WTC11 (cell line): ENCODE results near the gene MINDY1.

Experiments used
- CREM ChIP-seq: sonication (generic); formaldehyde crosslinking; IDR thresholded peaks from 2 replicates; pipeline ENCODE4 v1.8.1; 2022; ENCODE audit warnings: mild to moderate bottlenecking, missing genetic modification reagents, moderate library complexity
- FOXK1 ChIP-seq: sonication (generic); formaldehyde crosslinking; IDR thresholded peaks from 2 replicates; pipeline ENCODE4 v1.8.0; 2022; ENCODE audit warnings: mild to moderate bottlenecking, moderate library complexity, missing genetic modification reagents
- NFYB ChIP-seq: sonication (generic); formaldehyde crosslinking; conservative IDR thresholded peaks from 2 replicates; pipeline ENCODE4 v1.8.0; 2022; ENCODE audit warnings: low read depth, missing genetic modification reagents
- SMAD3 ChIP-seq: sonication (generic); formaldehyde crosslinking; IDR thresholded peaks from 2 replicates; pipeline ENCODE4 v1.8.0; 2022; ENCODE audit warnings: missing genetic modification reagents, mild to moderate bottlenecking, borderline replicate concordance
- TF ChIP-seq, protein P1 (sequence below): fragments of 200-600 bp; IDR thresholded peaks from 2 replicates; pipeline ENCODE4 v1.8.0; 2022; ENCODE audit warnings: antibody characterized with exemption
- TF ChIP-seq, protein P2 (sequence below): sonication (generic); formaldehyde crosslinking; IDR thresholded peaks from 2 replicates; pipeline ENCODE4 v1.8.0; 2022; ENCODE audit warnings: mild to moderate bottlenecking, missing genetic modification reagents
- TF ChIP-seq, protein P3 (sequence below): sonication (generic); formaldehyde crosslinking; IDR thresholded peaks from 2 replicates; pipeline ENCODE4 v1.8.1; 2022; ENCODE audit warnings: low read depth, mild to moderate bottlenecking, moderate library complexity, missing genetic modification reagents, borderline replicate concordance
- TF ChIP-seq, protein P4 (sequence below): sonication (generic); formaldehyde crosslinking; IDR thresholded peaks from 2 replicates; pipeline ENCODE4 v1.8.1; 2022; ENCODE audit warnings: low read depth, missing genetic modification reagents, borderline replicate concordance

DNA sequence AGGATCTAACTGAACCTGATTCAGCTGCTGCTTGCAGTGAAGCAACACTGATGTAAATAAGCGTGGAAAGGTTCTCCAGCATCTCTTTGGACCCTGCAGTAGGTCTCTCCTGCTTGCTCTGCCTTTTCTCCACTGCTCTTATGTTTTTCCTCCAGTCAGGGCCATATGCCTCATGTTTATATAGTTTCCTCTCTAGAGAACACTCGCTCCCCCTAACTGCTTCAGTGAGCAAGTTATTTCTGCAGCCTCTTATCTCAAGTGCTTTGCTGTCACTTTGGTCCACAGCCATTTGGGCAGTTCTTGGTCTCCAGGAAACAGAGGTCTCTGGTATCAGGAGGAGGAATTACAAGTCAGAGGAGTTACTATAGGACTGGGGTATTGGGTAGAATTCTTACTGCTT lies 6.8 kb upstream of the MINDY1 start:
- TF ChIP-seq, protein P1, sequence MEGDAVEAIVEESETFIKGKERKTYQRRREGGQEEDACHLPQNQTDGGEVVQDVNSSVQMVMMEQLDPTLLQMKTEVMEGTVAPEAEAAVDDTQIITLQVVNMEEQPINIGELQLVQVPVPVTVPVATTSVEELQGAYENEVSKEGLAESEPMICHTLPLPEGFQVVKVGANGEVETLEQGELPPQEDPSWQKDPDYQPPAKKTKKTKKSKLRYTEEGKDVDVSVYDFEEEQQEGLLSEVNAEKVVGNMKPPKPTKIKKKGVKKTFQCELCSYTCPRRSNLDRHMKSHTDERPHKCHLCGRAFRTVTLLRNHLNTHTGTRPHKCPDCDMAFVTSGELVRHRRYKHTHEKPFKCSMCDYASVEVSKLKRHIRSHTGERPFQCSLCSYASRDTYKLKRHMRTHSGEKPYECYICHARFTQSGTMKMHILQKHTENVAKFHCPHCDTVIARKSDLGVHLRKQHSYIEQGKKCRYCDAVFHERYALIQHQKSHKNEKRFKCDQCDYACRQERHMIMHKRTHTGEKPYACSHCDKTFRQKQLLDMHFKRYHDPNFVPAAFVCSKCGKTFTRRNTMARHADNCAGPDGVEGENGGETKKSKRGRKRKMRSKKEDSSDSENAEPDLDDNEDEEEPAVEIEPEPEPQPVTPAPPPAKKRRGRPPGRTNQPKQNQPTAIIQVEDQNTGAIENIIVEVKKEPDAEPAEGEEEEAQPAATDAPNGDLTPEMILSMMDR: no peak
- TF ChIP-seq FOXK1: no peak
- TF ChIP-seq, protein P2, sequence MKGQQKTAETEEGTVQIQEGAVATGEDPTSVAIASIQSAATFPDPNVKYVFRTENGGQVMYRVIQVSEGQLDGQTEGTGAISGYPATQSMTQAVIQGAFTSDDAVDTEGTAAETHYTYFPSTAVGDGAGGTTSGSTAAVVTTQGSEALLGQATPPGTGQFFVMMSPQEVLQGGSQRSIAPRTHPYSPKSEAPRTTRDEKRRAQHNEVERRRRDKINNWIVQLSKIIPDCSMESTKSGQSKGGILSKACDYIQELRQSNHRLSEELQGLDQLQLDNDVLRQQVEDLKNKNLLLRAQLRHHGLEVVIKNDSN: no peak
- TF ChIP-seq CREM (CRISPR knock-in tag): no peak
- TF ChIP-seq NFYB: no peak
- TF ChIP-seq, protein P3, sequence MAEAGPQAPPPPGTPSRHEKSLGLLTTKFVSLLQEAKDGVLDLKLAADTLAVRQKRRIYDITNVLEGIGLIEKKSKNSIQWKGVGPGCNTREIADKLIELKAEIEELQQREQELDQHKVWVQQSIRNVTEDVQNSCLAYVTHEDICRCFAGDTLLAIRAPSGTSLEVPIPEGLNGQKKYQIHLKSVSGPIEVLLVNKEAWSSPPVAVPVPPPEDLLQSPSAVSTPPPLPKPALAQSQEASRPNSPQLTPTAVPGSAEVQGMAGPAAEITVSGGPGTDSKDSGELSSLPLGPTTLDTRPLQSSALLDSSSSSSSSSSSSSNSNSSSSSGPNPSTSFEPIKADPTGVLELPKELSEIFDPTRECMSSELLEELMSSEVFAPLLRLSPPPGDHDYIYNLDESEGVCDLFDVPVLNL (CRISPR knock-in tag): no peak
- TF ChIP-seq SMAD3 (CRISPR knock-in tag): no peak
- TF ChIP-seq, protein P4, sequence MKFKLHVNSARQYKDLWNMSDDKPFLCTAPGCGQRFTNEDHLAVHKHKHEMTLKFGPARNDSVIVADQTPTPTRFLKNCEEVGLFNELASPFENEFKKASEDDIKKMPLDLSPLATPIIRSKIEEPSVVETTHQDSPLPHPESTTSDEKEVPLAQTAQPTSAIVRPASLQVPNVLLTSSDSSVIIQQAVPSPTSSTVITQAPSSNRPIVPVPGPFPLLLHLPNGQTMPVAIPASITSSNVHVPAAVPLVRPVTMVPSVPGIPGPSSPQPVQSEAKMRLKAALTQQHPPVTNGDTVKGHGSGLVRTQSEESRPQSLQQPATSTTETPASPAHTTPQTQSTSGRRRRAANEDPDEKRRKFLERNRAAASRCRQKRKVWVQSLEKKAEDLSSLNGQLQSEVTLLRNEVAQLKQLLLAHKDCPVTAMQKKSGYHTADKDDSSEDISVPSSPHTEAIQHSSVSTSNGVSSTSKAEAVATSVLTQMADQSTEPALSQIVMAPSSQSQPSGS (CRISPR knock-in tag): no peak
